CD14-positive monocyte (primary cell): ENCODE measurements around the gene FBXW10. TPM values are rescaled to one million over a fixed set of nuclear protein-coding genes. Genes with fewer than 3 reads are reported as not detected.
"Not testable (repeated sequence)": the region's sequence is repeated elsewhere in the genome, so short reads cannot be mapped to it uniquely, and the experiment has no call there.

ENCODE experiments used
- DNase-seq, 3 donors: peaks; one replicate each; pipeline ENCODE4 v3.0.0-alpha.2; 2011 to 2022
- H2AFZ ChIP-seq: 2 replicates; pipeline ENCODE4 v1.6.0; 2012; ENCODE audit warnings: mild to moderate bottlenecking, low read depth, low read length, inconsistent platforms; ENCODE audit not compliant: insufficient read depth, poor library complexity, severe bottlenecking
- H3K27ac ChIP-seq, 2 donors: 1 replicate in 1 of 2; 2 replicates in 1 of 2; pipeline ENCODE4 v1.5.1; 2012 to 2013; ENCODE audit warnings: low read length in 2 of 2, control low read depth in 1 of 2, inconsistent platforms in 1 of 2, low read depth in 1 of 2, mild to moderate bottlenecking in 1 of 2
- H3K27me3 ChIP-seq, 2 donors: one replicate each; pipeline versions ENCODE4 v1.6.0 to v1.6.1; 2011 to 2013; ENCODE audit warnings: low read length in 2 of 2; ENCODE audit not compliant: control insufficient read depth in 2 of 2, insufficient read depth in 2 of 2
- H3K36me3 ChIP-seq, 2 donors: replicated peaks in 1 of 2; 1 replicate in 1 of 2; 2 replicates in 1 of 2; pipeline versions ENCODE4 v1.5.1 to v1.6.1; 2012 to 2013; ENCODE audit warnings: low read length in 2 of 2, control low read depth in 1 of 2, inconsistent platforms in 1 of 2, mild to moderate bottlenecking in 1 of 2; ENCODE audit not compliant: insufficient read depth in 2 of 2, control insufficient read depth in 1 of 2
- H3K4me1 ChIP-seq, 2 donors: 1 replicate in 1 of 2; 2 replicates in 1 of 2; pipeline versions ENCODE4 v1.5.1 to v1.6.1; 2012 to 2013; ENCODE audit warnings: low read length in 2 of 2, control low read depth in 1 of 2, inconsistent platforms in 1 of 2, mild to moderate bottlenecking in 1 of 2, moderate library complexity in 1 of 2; ENCODE audit not compliant: insufficient read depth in 2 of 2, control insufficient read depth in 1 of 2
- H3K4me2 ChIP-seq: replicated peaks from 2 replicates; pipeline ENCODE3; 2012; ENCODE audit warnings: low read length, moderate library complexity, mild to moderate bottlenecking; ENCODE audit not compliant: poor library complexity, severe bottlenecking; ENCODE audit errors: extremely low read depth
- H3K4me3 ChIP-seq, 3 experiments: fragments of 200-600 bp in 1 of 3; sonication (generic) in 1 of 3; replicated peaks in 1 of 3; 1 replicate in 2 of 3; 2 replicates in 1 of 3; pipeline ENCODE4 v1.5.1; 2011 to 2013; ENCODE audit warnings: low read length in 3 of 3, mild to moderate bottlenecking in 3 of 3, control low read depth in 2 of 3, low read depth in 2 of 3, inconsistent platforms in 1 of 3, moderate library complexity in 1 of 3
- H3K79me2 ChIP-seq: 2 replicates; pipeline ENCODE4 v1.6.0; 2012; ENCODE audit warnings: mild to moderate bottlenecking, control low read depth, inconsistent platforms, low read length, moderate library complexity; ENCODE audit not compliant: insufficient read depth
- H3K9ac ChIP-seq: 2 replicates; pipeline ENCODE4 v1.6.0; 2017; ENCODE audit warnings: low read length, mild to moderate bottlenecking; ENCODE audit not compliant: insufficient read depth, poor library complexity, severe bottlenecking
- H3K9me3 ChIP-seq, 2 donors: replicated peaks in 1 of 2; 1 replicate in 1 of 2; 2 replicates in 1 of 2; pipeline versions ENCODE4 v1.5.1 to v1.6.1; 2012 to 2013; ENCODE audit warnings: low read length in 2 of 2, control low read depth in 1 of 2; ENCODE audit not compliant: control insufficient read depth in 1 of 2, insufficient read depth in 1 of 2
- H4K20me1 ChIP-seq: 2 replicates; pipeline ENCODE4 v1.6.0; 2012; ENCODE audit warnings: mild to moderate bottlenecking, low read length, control low read depth, moderate library complexity; ENCODE audit not compliant: insufficient read depth
- H3K27ac Mint-ChIP-seq, 7 donors: one replicate each; pipeline ENCODE4 v1.8.0; 2020; ENCODE audit warnings: mild to moderate bottlenecking in 7 of 7, mixed read lengths in 7 of 7, moderate library complexity in 6 of 7, inconsistent platforms in 2 of 7
- H3K27me3 Mint-ChIP-seq, 3 donors: one replicate each; pipeline ENCODE4 v1.8.0; 2021 to 2022; ENCODE audit warnings: low read depth in 3 of 3, mild to moderate bottlenecking in 3 of 3, mixed read lengths in 3 of 3, moderate library complexity in 3 of 3, inconsistent platforms in 1 of 3
- H3K36me3 Mint-ChIP-seq, 2 donors: one replicate each; pipeline ENCODE4 v1.8.0; 2020; ENCODE audit warnings: mixed read lengths in 2 of 2, inconsistent platforms in 1 of 2, mild to moderate bottlenecking in 1 of 2
- H3K4me1 Mint-ChIP-seq: one replicate; pipeline ENCODE4 v1.8.0; 2020; ENCODE audit warnings: mild to moderate bottlenecking, mixed read lengths
- H3K4me3 Mint-ChIP-seq, 2 donors: one replicate each; pipeline ENCODE4 v1.8.0; 2020; ENCODE audit warnings: mild to moderate bottlenecking in 2 of 2, mixed read lengths in 2 of 2, moderate library complexity in 1 of 2
- H3K9me3 Mint-ChIP-seq, 7 donors: one replicate each; pipeline ENCODE4 v1.8.0; 2020 to 2022; ENCODE audit warnings: mixed read lengths in 7 of 7, mild to moderate bottlenecking in 6 of 7, moderate library complexity in 6 of 7, inconsistent platforms in 2 of 7
- WGBS: methylation state at CpG from one replicate; pipeline ENCODE4 v1.1.5; 2013; ENCODE audit warnings: missing lambda C conversion rate; ENCODE audit not compliant: insufficient coverage; 5-methylcytosine and 5-hydroxymethylcytosine counted together
- intact Hi-C, 2 donors: fragments of 100-400 bp; cut with micrococcal nuclease; formaldehyde crosslinking; loops; one replicate each; pipeline versions ENCODE4 v1.15.0 to v1.15.1; 2023
- polyA plus RNA-seq, 3 donors: library from polyadenylated mRNA; depleted of rRNA in 1 of 3; unstranded in 2 of 3; stranded (reverse) in 1 of 3; fragments of 300-500 nt in 2 of 3; fragments of >200 nt in 1 of 3; fragmentation: Illumina TruSeq in 2 of 3; gene quantifications; 1 replicate in 2 of 3; 2 replicates in 1 of 3; pipeline ENCODE4 v1.2.3, GENCODE V29; 2012 to 2021

The FBXW10 gene
- polyA plus RNA-seq, 3 donors = 0.03 TPM; not detected in 2

- H3K4me3 ChIP-seq, H3K4me2 ChIP-seq, H3K27ac Mint-ChIP-seq, H4K20me1 ChIP-seq, intact Hi-C loops, H3K79me2 ChIP-seq, H3K4me1 Mint-ChIP-seq, H3K27ac ChIP-seq, H3K36me3 Mint-ChIP-seq, DNase-seq, H3K36me3 ChIP-seq, H3K27me3 Mint-ChIP-seq, H3K9me3 ChIP-seq, H3K4me1 ChIP-seq, H3K9me3 Mint-ChIP-seq, H2AFZ ChIP-seq, H3K9ac ChIP-seq, H3K4me3 Mint-ChIP-seq, H3K27me3 ChIP-seq: not testable (repeated sequence)
- WGBS = no CpG with 5 or more reads among the region's 4 CpGs
Observed at GRCh38 chr17:18755969-18756368, 12.1 kb downstream of the FBXW10 start.

GRCh38 chr17:18757368-18758044 is 13.7 kb downstream of the FBXW10 start:
- H3K27me3 Mint-ChIP-seq, H2AFZ ChIP-seq, H3K27ac Mint-ChIP-seq, DNase-seq, H3K4me3 ChIP-seq, H3K9me3 Mint-ChIP-seq, H3K79me2 ChIP-seq, intact Hi-C loops, H3K36me3 ChIP-seq, H4K20me1 ChIP-seq, H3K36me3 Mint-ChIP-seq, H3K4me1 Mint-ChIP-seq, H3K27ac ChIP-seq, H3K27me3 ChIP-seq, H3K4me2 ChIP-seq, H3K4me1 ChIP-seq, H3K9me3 ChIP-seq, H3K9ac ChIP-seq, H3K4me3 Mint-ChIP-seq: not testable (repeated sequence)
- no CpG with 5 or more reads among the region's 8 CpGs for WGBS

- H3K27ac ChIP-seq, H3K4me1 Mint-ChIP-seq, H3K4me2 ChIP-seq, H3K9me3 ChIP-seq, H2AFZ ChIP-seq, H3K9ac ChIP-seq, H3K4me3 ChIP-seq, H3K27me3 ChIP-seq, H3K79me2 ChIP-seq, H3K9me3 Mint-ChIP-seq, H3K4me1 ChIP-seq, DNase-seq, H3K27ac Mint-ChIP-seq, intact Hi-C loops, H3K36me3 Mint-ChIP-seq, H3K27me3 Mint-ChIP-seq, H3K4me3 Mint-ChIP-seq, H4K20me1 ChIP-seq, H3K36me3 ChIP-seq: not testable (repeated sequence)
- no CpG with 5 or more reads among the region's 6 CpGs for WGBS
Observed at GRCh38 chr17:18758344-18758743, 14.5 kb downstream of the FBXW10 start.

- H3K79me2 ChIP-seq, H2AFZ ChIP-seq, H3K4me1 ChIP-seq, H3K27me3 Mint-ChIP-seq, H3K27ac Mint-ChIP-seq, H3K27me3 ChIP-seq, H4K20me1 ChIP-seq, DNase-seq, H3K9me3 Mint-ChIP-seq, H3K4me3 ChIP-seq, H3K9me3 ChIP-seq, intact Hi-C loops, H3K9ac ChIP-seq, H3K4me3 Mint-ChIP-seq, H3K4me2 ChIP-seq, H3K36me3 ChIP-seq, H3K36me3 Mint-ChIP-seq, H3K4me1 Mint-ChIP-seq, H3K27ac ChIP-seq: not testable (repeated sequence)
- WGBS = 100% methylated on average over 2 of the region's 6 CpGs
Observed at GRCh38 chr17:18760221-18760620, 16.4 kb downstream of the FBXW10 start.
